Measurements from ENCODE around the gene TMEM131L. TPM values are rescaled to one million over a fixed set of nuclear protein-coding genes. Genes with fewer than 3 reads are reported as not detected.

Gene TMEM131L
- total RNA-seq, 1 donor from 2014 or later = 7.6 TPM

DNA sequence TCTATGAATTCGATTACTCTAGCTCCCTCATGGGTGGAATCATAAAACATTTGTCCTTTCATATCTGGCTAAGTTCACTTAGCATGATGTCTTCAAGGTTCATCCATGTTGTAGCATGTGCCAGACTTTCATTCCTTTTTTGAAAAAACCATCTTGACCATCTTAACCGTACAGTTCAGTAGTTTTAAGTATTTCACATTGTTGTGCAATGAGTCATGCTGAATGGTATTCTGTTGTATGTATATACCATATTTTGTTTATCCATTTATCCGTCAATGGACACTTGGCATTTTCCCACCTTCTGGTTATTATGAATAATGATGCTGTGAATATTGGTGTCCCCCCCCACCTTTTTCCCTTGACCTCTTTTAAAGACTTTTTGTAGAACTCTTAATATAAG lies 145.5 kb downstream of the TMEM131L start:
- Histone ChIP-seq H3K36me3 (ENCODE audit: control insufficient read depth, insufficient read depth, low read length) (peaks cover 2% of the 10 kb centered on the region), H3K27me3 (ENCODE audit: control insufficient read depth, insufficient read depth, low read length) (no peaks in the 10 kb centered on the region), H3K4me3 (ENCODE audit: low read depth, low read length) (no peak overlapping the region)
- TF ChIP-seq, protein P1, sequence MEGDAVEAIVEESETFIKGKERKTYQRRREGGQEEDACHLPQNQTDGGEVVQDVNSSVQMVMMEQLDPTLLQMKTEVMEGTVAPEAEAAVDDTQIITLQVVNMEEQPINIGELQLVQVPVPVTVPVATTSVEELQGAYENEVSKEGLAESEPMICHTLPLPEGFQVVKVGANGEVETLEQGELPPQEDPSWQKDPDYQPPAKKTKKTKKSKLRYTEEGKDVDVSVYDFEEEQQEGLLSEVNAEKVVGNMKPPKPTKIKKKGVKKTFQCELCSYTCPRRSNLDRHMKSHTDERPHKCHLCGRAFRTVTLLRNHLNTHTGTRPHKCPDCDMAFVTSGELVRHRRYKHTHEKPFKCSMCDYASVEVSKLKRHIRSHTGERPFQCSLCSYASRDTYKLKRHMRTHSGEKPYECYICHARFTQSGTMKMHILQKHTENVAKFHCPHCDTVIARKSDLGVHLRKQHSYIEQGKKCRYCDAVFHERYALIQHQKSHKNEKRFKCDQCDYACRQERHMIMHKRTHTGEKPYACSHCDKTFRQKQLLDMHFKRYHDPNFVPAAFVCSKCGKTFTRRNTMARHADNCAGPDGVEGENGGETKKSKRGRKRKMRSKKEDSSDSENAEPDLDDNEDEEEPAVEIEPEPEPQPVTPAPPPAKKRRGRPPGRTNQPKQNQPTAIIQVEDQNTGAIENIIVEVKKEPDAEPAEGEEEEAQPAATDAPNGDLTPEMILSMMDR (IDR thresholded peaks at IDR 0.05; ENCODE audit: insufficient read depth, low read length, poor library complexity, severe bottlenecking) = no peak
- DNase-seq (ENCODE audit: low read depth) = peak; percentile 4

DNA sequence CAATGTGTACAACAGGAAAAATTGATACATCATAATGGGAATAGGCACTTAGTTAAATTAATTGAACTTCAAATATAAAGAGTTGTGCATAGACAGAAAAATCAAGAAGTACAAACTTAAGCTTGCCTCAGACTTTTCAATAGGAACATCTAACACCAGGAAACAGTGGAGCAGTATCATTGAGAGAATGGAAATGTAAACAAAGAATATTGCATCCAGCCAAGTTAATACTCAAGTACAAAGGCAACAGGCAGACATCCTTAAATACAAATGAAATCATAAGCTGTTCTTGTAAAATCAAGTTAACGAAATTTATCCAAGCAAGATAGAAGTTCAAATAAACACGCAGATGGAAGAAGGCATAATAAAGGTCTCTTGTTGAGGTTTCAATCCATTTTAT lies 146.7 kb downstream of the TMEM131L start:
- no peaks in the 10 kb centered on the region for H3K27me3 ChIP-seq (ENCODE audit: control insufficient read depth, insufficient read depth, low read length)
- no peak overlapping the region for H3K4me3 ChIP-seq (ENCODE audit: low read depth, low read length)
- TF ChIP-seq, protein P1 (IDR thresholded peaks at IDR 0.05; ENCODE audit: insufficient read depth, low read length, poor library complexity, severe bottlenecking) = no peak
- no peak for DNase-seq (ENCODE audit: low read depth)
- peaks cover 2% of the 10 kb centered on the region for H3K36me3 ChIP-seq (ENCODE audit: control insufficient read depth, insufficient read depth, low read length)

DNA sequence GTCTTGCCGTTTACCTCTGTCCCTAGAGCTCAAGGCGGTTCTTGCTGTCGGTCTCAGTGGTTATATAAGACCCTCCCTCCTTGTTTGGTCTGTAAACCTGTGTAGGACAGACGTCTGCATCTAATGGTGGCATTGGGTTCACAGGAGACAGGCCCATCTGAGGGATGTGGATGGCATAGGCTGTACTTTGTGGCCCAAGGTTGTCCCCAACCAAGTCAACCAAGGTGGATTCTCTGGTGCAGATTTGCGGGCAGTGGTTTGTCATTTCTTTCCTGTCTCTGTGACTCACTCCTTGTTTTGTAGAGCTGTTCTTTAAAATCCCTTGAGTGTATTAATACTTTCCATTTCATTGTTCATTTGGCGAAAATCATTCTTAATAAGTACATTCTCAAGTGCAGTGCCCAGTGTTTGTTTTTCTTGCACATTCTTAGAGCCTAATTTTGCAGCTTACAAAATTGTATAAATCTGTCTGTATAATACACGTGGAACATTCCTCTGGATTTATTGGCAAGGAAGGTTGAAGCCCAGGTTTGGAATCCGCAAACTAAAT lies 149.9 kb downstream of the TMEM131L start:
- Histone ChIP-seq H3K4me3 (ENCODE audit: low read depth, low read length) (no peak overlapping the region), H3K36me3 (ENCODE audit: control insufficient read depth, insufficient read depth, low read length) (peaks cover 2% of the 10 kb centered on the region), H3K27me3 (ENCODE audit: control insufficient read depth, insufficient read depth, low read length) (no peaks in the 10 kb centered on the region)
- no peak for DNase-seq (ENCODE audit: low read depth)
- TF ChIP-seq, protein P1 (IDR thresholded peaks at IDR 0.05; ENCODE audit: insufficient read depth, low read length, poor library complexity, severe bottlenecking) = no peak

DNA sequence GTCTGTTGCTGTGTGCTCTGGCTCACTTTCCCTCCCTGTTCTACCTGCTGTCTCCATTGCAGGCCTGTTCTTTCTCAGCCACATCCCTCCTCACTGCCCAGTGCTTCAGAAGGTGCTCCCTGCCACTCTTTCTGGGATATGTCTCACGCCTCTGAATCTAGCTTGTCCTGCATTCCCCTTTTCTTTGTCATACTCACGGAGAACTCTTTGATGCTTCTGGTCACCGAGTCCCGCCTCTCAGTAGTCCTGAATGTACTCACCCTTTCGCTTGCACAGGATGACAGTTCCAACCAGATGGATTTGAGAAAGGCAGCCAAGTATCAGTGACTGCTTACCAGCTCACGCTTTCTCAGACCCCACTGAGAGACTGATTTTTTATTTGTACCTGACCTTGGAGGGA lies 152.7 kb downstream of the TMEM131L start:
- Histone ChIP-seq H3K27me3 (ENCODE audit: control insufficient read depth, insufficient read depth, low read length) (no peaks in the 10 kb centered on the region), H3K36me3 (ENCODE audit: control insufficient read depth, insufficient read depth, low read length) (peaks cover 2% of the 10 kb centered on the region), H3K4me3 (ENCODE audit: low read depth, low read length) (no peak overlapping the region)
- DNase-seq (ENCODE audit: low read depth) = no peak
- TF ChIP-seq, protein P1 (IDR thresholded peaks at IDR 0.05; ENCODE audit: insufficient read depth, low read length, poor library complexity, severe bottlenecking) = no peak

DNA sequence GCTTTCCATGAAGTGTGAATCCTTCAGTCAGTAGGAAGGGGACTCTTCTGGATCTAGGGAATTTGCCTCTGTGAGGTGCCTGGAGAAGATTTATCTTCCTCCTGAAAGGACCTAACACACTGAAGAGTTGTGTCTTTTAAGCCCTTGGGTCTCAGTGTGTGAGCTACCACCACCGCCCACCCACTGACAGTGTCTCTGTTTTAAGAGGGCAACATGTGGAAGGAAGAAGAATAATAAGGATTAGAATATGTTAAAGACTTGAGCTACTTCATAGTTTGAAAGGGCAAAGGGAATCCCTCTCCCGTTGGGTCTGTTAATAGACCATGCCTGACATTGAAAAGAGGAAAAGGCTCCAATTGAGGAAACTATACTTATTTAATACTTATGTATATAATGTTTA lies 153.7 kb downstream of the TMEM131L start:
- no peak overlapping the region for H3K4me3 ChIP-seq (ENCODE audit: low read depth, low read length)
- no peak for DNase-seq (ENCODE audit: low read depth)
- no peaks in the 10 kb centered on the region for H3K36me3 ChIP-seq (ENCODE audit: control insufficient read depth, insufficient read depth, low read length)
- H3K27me3 ChIP-seq (ENCODE audit: control insufficient read depth, insufficient read depth, low read length) = no peaks in the 10 kb centered on the region
- TF ChIP-seq, protein P1 (IDR thresholded peaks at IDR 0.05; ENCODE audit: insufficient read depth, low read length, poor library complexity, severe bottlenecking) = no peak

DNA sequence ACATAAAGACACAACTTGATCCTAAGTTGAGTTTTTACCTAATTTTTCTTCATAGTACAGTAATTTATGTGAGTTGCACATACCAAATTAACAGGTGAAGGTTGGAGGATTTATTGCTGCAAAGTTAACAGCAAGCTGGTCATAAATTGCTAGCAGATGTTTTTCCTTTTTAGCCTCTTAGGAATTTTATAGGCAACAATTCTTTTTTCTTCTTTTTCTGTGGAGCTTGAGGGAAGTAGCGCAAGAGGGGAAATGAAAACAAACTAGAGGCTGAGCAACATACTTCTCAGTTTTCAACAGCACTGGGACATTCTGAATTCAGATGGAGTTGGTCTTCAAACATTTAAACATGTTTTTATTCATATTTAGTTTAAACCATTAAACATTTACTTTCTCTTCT lies 154.2 kb downstream of the TMEM131L start:
- DNase-seq (ENCODE audit: low read depth) = no peak
- TF ChIP-seq, protein P1 (IDR thresholded peaks at IDR 0.05; ENCODE audit: insufficient read depth, low read length, poor library complexity, severe bottlenecking) = no peak
- no peaks in the 10 kb centered on the region for H3K27me3 ChIP-seq (ENCODE audit: control insufficient read depth, insufficient read depth, low read length)
- no peaks in the 10 kb centered on the region for H3K36me3 ChIP-seq (ENCODE audit: control insufficient read depth, insufficient read depth, low read length)
- no peak overlapping the region for H3K4me3 ChIP-seq (ENCODE audit: low read depth, low read length)
